ENCODE results near the gene TRIM25.

TRIM25 gene

GRCh38 chr17:56850591-56850990 lies 63.3 kb downstream of the TRIM25 start:
- Histone ChIP-seq H3K27ac (ENCODE audit: low read depth, low read length) (no peak overlapping the region), H3K18ac (ENCODE audit: low read length) (no peak overlapping the region)

GRCh38 chr17:56849131-56849530 lies 64.7 kb downstream of the TRIM25 start:
- WGBS (ENCODE audit: extremely low coverage, insufficient coverage, insufficient read length): no CpG with 5 or more reads among the region's 3 CpGs
- no peak overlapping the region for H3K4me3 ChIP-seq (ENCODE audit: low read depth, low read length)
- no peaks in the 10 kb centered on the region for H3K4me1 ChIP-seq (ENCODE audit: control insufficient read depth in 1 of 2, insufficient read depth in 2 of 2, low read length in 2 of 2)

More at GRCh38 chr17:56850591-56850990, 63.3 kb downstream of the TRIM25 start:
- H2AFZ ChIP-seq (ENCODE audit: insufficient read depth, low read length, poor library complexity): no peak overlapping the region
- no peak overlapping the region for H4K8ac ChIP-seq (ENCODE audit: low read depth, low read length)
- no peak overlapping the region for H3K4ac ChIP-seq (ENCODE audit: low read depth, low read length)
- no peak overlapping the region for H3K4me3 ChIP-seq (ENCODE audit: low read depth, low read length)
- H3K79me1 ChIP-seq (ENCODE audit: low read length): no peaks in the 10 kb centered on the region
- H3K9ac ChIP-seq (ENCODE audit: low read length): no peak overlapping the region
- H3K14ac ChIP-seq (ENCODE audit: low read length): no peak overlapping the region
- no CpG with 5 or more reads among the region's 2 CpGs for WGBS (ENCODE audit: extremely low coverage, insufficient coverage, insufficient read length)
- no peaks in the 10 kb centered on the region for H3K27me3 ChIP-seq (ENCODE audit: insufficient read depth, low read length)
- H3K36me3 ChIP-seq (ENCODE audit: control insufficient read depth in 1 of 2, insufficient read depth in 2 of 2, low read length in 2 of 2): peaks cover 4% of the 10 kb centered on the region in 2 experiments
- no peak overlapping the region for H2AK5ac ChIP-seq (ENCODE audit: low read length)
- no peak overlapping the region for H4K91ac ChIP-seq (ENCODE audit: low read depth, low read length)
- H2BK5ac ChIP-seq (ENCODE audit: low read depth, low read length, poor library complexity): no peak overlapping the region
- no peaks in the 10 kb centered on the region for H3K9me3 ChIP-seq (ENCODE audit: insufficient read depth, low read depth, low read length)
- H3K23ac ChIP-seq (ENCODE audit: low read length): no peak overlapping the region
- H2BK12ac ChIP-seq (ENCODE audit: low read length): no peak overlapping the region
- no peak for DNase-seq
- H3K79me2 ChIP-seq (ENCODE audit: control insufficient read depth, insufficient read depth, low read length, poor library complexity): no peaks in the 10 kb centered on the region
- H3K4me1 ChIP-seq (ENCODE audit: control insufficient read depth in 1 of 2, insufficient read depth in 2 of 2, low read length in 2 of 2): no peaks in the 10 kb centered on the region
- no peak overlapping the region for H2BK120ac ChIP-seq (ENCODE audit: insufficient read depth, low read length, poor library complexity)
- H4K12ac ChIP-seq (ENCODE audit: low read depth, low read length): no peak overlapping the region
- H3K4me2 ChIP-seq (ENCODE audit: low read length): no peak overlapping the region

GRCh38 chr17:56847106-56847505 lies 66.7 kb downstream of the TRIM25 start:
- Histone ChIP-seq H3K9ac (ENCODE audit: low read length) (no peak overlapping the region), H3K4me3 (ENCODE audit: low read depth, low read length) (no peak overlapping the region), H3K27me3 (ENCODE audit: insufficient read depth, low read length) (no peaks in the 10 kb centered on the region), H3K18ac (ENCODE audit: low read length) (no peak overlapping the region), H3K79me2 (ENCODE audit: control insufficient read depth, insufficient read depth, low read length, poor library complexity) (no peaks in the 10 kb centered on the region), H3K23ac (ENCODE audit: low read length) (no peak overlapping the region), H4K8ac (ENCODE audit: low read depth, low read length) (no peak overlapping the region), H2AK5ac (ENCODE audit: low read length) (no peak overlapping the region), H3K9me3 (ENCODE audit: insufficient read depth, low read depth, low read length) (no peaks in the 10 kb centered on the region), H2AFZ (ENCODE audit: insufficient read depth, low read length, poor library complexity) (no peak overlapping the region), H4K91ac (ENCODE audit: low read depth, low read length) (no peak overlapping the region), H3K14ac (ENCODE audit: low read length) (no peak overlapping the region), H3K4me1 (ENCODE audit: control insufficient read depth in 1 of 2, insufficient read depth in 2 of 2, low read length in 2 of 2) (no peaks in the 10 kb centered on the region), H3K79me1 (ENCODE audit: low read length) (no peaks in the 10 kb centered on the region), H2BK120ac (ENCODE audit: insufficient read depth, low read length, poor library complexity) (no peak overlapping the region), H4K12ac (ENCODE audit: low read depth, low read length) (no peak overlapping the region), H3K4me2 (ENCODE audit: low read length) (no peak overlapping the region), H3K36me3 (ENCODE audit: control insufficient read depth in 1 of 2, insufficient read depth in 2 of 2, low read length in 2 of 2) (peaks cover 4% of the 10 kb centered on the region in 2 experiments), H3K4ac (ENCODE audit: low read depth, low read length) (no peak overlapping the region), H2BK12ac (ENCODE audit: low read length) (no peak overlapping the region), H3K27ac (ENCODE audit: low read depth, low read length) (no peak overlapping the region), H2BK5ac (ENCODE audit: low read depth, low read length, poor library complexity) (no peak overlapping the region)
- no peak for DNase-seq
- WGBS (ENCODE audit: extremely low coverage, insufficient coverage, insufficient read length): no CpG with 5 or more reads among the region's 4 CpGs

More at GRCh38 chr17:56849131-56849530, 64.7 kb downstream of the TRIM25 start:
- no peaks in the 10 kb centered on the region for H3K9me3 ChIP-seq (ENCODE audit: insufficient read depth, low read depth, low read length)
- no peak overlapping the region for H4K8ac ChIP-seq (ENCODE audit: low read depth, low read length)
- no peak overlapping the region for H4K91ac ChIP-seq (ENCODE audit: low read depth, low read length)
- H3K18ac ChIP-seq (ENCODE audit: low read length): no peak overlapping the region
- no peaks in the 10 kb centered on the region for H3K27me3 ChIP-seq (ENCODE audit: insufficient read depth, low read length)
- H4K12ac ChIP-seq (ENCODE audit: low read depth, low read length): no peak overlapping the region
- H3K23ac ChIP-seq (ENCODE audit: low read length): no peak overlapping the region
- H3K27ac ChIP-seq (ENCODE audit: low read depth, low read length): no peak overlapping the region
- no peaks in the 10 kb centered on the region for H3K79me1 ChIP-seq (ENCODE audit: low read length)
- no peak overlapping the region for H3K14ac ChIP-seq (ENCODE audit: low read length)
- H3K79me2 ChIP-seq (ENCODE audit: control insufficient read depth, insufficient read depth, low read length, poor library complexity): no peaks in the 10 kb centered on the region
- no peak overlapping the region for H3K4ac ChIP-seq (ENCODE audit: low read depth, low read length)
- DNase-seq: no peak
- H2BK5ac ChIP-seq (ENCODE audit: low read depth, low read length, poor library complexity): no peak overlapping the region
- H2AK5ac ChIP-seq (ENCODE audit: low read length): no peak overlapping the region
- no peak overlapping the region for H2BK12ac ChIP-seq (ENCODE audit: low read length)
- no peak overlapping the region for H2AFZ ChIP-seq (ENCODE audit: insufficient read depth, low read length, poor library complexity)
- H3K9ac ChIP-seq (ENCODE audit: low read length): no peak overlapping the region
- H3K36me3 ChIP-seq (ENCODE audit: control insufficient read depth in 1 of 2, insufficient read depth in 2 of 2, low read length in 2 of 2): peaks cover 4% of the 10 kb centered on the region in 2 experiments
- no peak overlapping the region for H2BK120ac ChIP-seq (ENCODE audit: insufficient read depth, low read length, poor library complexity)
- no peak overlapping the region for H3K4me2 ChIP-seq (ENCODE audit: low read length)

- Histone ChIP-seq H3K36me3 (ENCODE audit: control insufficient read depth in 1 of 2, insufficient read depth in 2 of 2, low read length in 2 of 2) (peaks cover 3 to 4% of the 10 kb centered on the region in 2 experiments), H3K79me1 (ENCODE audit: low read length) (no peaks in the 10 kb centered on the region), H2AK5ac (ENCODE audit: low read length) (no peak overlapping the region), H3K27me3 (ENCODE audit: insufficient read depth, low read length) (no peaks in the 10 kb centered on the region), H4K12ac (ENCODE audit: low read depth, low read length) (no peak overlapping the region), H3K27ac (ENCODE audit: low read depth, low read length) (no peak overlapping the region), H3K4ac (ENCODE audit: low read depth, low read length) (no peak overlapping the region), H4K8ac (ENCODE audit: low read depth, low read length) (no peak overlapping the region), H4K91ac (ENCODE audit: low read depth, low read length) (no peak overlapping the region), H3K4me1 (ENCODE audit: control insufficient read depth in 1 of 2, insufficient read depth in 2 of 2, low read length in 2 of 2) (no peaks in the 10 kb centered on the region), H3K9ac (ENCODE audit: low read length) (no peak overlapping the region), H3K23ac (ENCODE audit: low read length) (no peak overlapping the region), H3K9me3 (ENCODE audit: insufficient read depth, low read depth, low read length) (no peaks in the 10 kb centered on the region), H2BK5ac (ENCODE audit: low read depth, low read length, poor library complexity) (no peak overlapping the region), H3K14ac (ENCODE audit: low read length) (no peak overlapping the region), H3K4me2 (ENCODE audit: low read length) (no peak overlapping the region), H3K18ac (ENCODE audit: low read length) (no peak overlapping the region), H2AFZ (ENCODE audit: insufficient read depth, low read length, poor library complexity) (no peak overlapping the region), H3K4me3 (ENCODE audit: low read depth, low read length) (no peak overlapping the region), H2BK12ac (ENCODE audit: low read length) (no peak overlapping the region), H3K79me2 (ENCODE audit: control insufficient read depth, insufficient read depth, low read length, poor library complexity) (no peaks in the 10 kb centered on the region), H2BK120ac (ENCODE audit: insufficient read depth, low read length, poor library complexity) (no peak overlapping the region)
- WGBS (ENCODE audit: extremely low coverage, insufficient coverage, insufficient read length): no CpG with 5 or more reads among the region's 1 CpG
- no peak for DNase-seq
These were observed 67.9 kb downstream of the TRIM25 start for GRCh38 chr17:56845934-56846333.
